ENCODE measurements around the gene TCEA3.

- TF ChIP-seq CTCF (IDR thresholded peaks at IDR 0.05; ENCODE audit: low read depth, low read length) = no peak
- TF ChIP-seq EZH2phosphoT487 (IDR thresholded peaks at IDR 0.05; ENCODE audit: low read depth) = no peak
Measured at GRCh38 chr1:23449306-23449705, 24.8 kb upstream of the TCEA3 start.
